Endothelial cell (in vitro differentiated cells): ENCODE measurements around the gene F13B. TPM values are rescaled to one million over a fixed set of nuclear protein-coding genes. Genes with fewer than 3 reads are reported as not detected.

ENCODE experiments used
- DNase-seq: peaks from one replicate; pipeline ENCODE4 v3.0.0; 2021; ENCODE audit warnings: low spot score
- H3K27ac Mint-ChIP-seq: one replicate; pipeline ENCODE4 v1.8.0; 2021; ENCODE audit warnings: mixed read lengths, inconsistent platforms; ENCODE audit not compliant: unreplicated experiment
- H3K27me3 Mint-ChIP-seq: one replicate; pipeline ENCODE4 v1.8.0; 2021; ENCODE audit warnings: mild to moderate bottlenecking, moderate library complexity, mixed read lengths, inconsistent platforms; ENCODE audit not compliant: unreplicated experiment
- H3K36me3 Mint-ChIP-seq: one replicate; pipeline ENCODE4 v1.8.0; 2021; ENCODE audit warnings: mild to moderate bottlenecking, low read depth, mixed read lengths, inconsistent platforms; ENCODE audit not compliant: unreplicated experiment
- H3K4me1 Mint-ChIP-seq: one replicate; pipeline ENCODE4 v1.8.0; 2021; ENCODE audit warnings: mild to moderate bottlenecking, mixed read lengths, inconsistent platforms; ENCODE audit not compliant: unreplicated experiment
- H3K4me3 Mint-ChIP-seq: one replicate; pipeline ENCODE4 v1.8.0; 2021; ENCODE audit warnings: mild to moderate bottlenecking, mixed read lengths, inconsistent platforms; ENCODE audit not compliant: unreplicated experiment
- H3K9me3 Mint-ChIP-seq: one replicate; pipeline ENCODE4 v1.8.0; 2021; ENCODE audit warnings: mixed read lengths, inconsistent platforms; ENCODE audit not compliant: unreplicated experiment
- long read RNA-seq: library from polyadenylated mRNA; unstranded; transcript quantifications from one replicate; pipeline ENCODE4 v2.0.0, GENCODE V29; 2020; ENCODE audit not compliant: unreplicated experiment
- total RNA-seq: library from RNA; stranded (reverse); fragmentation: NEBNext Ultra II Directional; extraction: Animal tissue kit (Norgen Biotek cat#: 25700); gene quantifications from one replicate; pipeline ENCODE4 v1.2.1, GENCODE V29; 2021; ENCODE audit not compliant: unreplicated experiment
- TF ChIP-seq, protein P1 (sequence below): fragments of 200-600 bp; sonication (generic); IDR thresholded peaks from one replicate; pipeline ENCODE4 v1.5.0; 2021; ENCODE audit warnings: antibody characterized with exemption; ENCODE audit not compliant: unreplicated experiment

The F13B gene, protein sequence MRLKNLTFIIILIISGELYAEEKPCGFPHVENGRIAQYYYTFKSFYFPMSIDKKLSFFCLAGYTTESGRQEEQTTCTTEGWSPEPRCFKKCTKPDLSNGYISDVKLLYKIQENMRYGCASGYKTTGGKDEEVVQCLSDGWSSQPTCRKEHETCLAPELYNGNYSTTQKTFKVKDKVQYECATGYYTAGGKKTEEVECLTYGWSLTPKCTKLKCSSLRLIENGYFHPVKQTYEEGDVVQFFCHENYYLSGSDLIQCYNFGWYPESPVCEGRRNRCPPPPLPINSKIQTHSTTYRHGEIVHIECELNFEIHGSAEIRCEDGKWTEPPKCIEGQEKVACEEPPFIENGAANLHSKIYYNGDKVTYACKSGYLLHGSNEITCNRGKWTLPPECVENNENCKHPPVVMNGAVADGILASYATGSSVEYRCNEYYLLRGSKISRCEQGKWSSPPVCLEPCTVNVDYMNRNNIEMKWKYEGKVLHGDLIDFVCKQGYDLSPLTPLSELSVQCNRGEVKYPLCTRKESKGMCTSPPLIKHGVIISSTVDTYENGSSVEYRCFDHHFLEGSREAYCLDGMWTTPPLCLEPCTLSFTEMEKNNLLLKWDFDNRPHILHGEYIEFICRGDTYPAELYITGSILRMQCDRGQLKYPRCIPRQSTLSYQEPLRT
- total RNA-seq, result not detected
- long read RNA-seq, result 0 reads

DNA sequence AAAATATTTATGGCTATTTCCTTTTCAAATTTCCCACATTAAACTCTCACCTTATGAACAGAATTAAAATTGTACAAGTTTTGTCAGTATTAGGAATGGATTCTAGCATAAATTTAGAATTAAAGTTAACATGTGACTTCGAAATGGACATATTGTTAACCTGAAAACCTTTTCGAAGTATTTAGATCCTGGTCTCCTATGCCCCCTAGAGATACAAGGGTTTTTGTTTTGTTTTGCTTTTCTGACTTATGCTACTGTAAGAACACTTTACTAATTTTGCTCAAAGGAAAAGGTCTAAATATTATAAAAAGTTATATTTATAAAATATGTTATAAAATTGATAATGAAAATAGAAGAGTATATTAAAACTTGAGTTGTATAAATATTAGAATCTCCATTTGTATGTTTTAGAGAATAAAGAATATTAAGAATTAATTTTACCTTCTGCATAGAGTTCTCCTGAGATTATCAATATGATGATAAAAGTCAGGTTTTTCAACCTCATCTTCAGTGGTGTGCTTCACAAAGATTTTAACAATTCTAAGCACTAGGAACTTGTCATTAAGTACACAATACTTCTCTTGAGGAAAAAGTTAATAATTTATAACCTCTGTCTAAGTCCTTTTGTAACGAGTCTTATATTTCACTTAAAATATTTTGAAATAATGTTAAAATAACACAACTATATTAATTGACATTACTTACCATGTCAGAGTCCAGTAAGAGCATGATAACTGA lies at the start of gene F13B:
Gene F13B, minus strand, starts transcription at position 542 of the 738 bp plus-strand sequence. Its CDS starts 37 bp downstream, at position 505.
- H3K4me1 Mint-ChIP-seq, result no peaks in the 10 kb centered on the region
- DNase-seq, result no peak
- no peak within 1 kb of the TSS for H3K27ac Mint-ChIP-seq
- H3K36me3 Mint-ChIP-seq, result no peaks in the 10 kb centered on the region
- no peak within 1 kb of the TSS for H3K4me3 Mint-ChIP-seq
- TF ChIP-seq, protein P1, sequence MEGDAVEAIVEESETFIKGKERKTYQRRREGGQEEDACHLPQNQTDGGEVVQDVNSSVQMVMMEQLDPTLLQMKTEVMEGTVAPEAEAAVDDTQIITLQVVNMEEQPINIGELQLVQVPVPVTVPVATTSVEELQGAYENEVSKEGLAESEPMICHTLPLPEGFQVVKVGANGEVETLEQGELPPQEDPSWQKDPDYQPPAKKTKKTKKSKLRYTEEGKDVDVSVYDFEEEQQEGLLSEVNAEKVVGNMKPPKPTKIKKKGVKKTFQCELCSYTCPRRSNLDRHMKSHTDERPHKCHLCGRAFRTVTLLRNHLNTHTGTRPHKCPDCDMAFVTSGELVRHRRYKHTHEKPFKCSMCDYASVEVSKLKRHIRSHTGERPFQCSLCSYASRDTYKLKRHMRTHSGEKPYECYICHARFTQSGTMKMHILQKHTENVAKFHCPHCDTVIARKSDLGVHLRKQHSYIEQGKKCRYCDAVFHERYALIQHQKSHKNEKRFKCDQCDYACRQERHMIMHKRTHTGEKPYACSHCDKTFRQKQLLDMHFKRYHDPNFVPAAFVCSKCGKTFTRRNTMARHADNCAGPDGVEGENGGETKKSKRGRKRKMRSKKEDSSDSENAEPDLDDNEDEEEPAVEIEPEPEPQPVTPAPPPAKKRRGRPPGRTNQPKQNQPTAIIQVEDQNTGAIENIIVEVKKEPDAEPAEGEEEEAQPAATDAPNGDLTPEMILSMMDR, result no peak
- no peaks in the 10 kb centered on the region for H3K27me3 Mint-ChIP-seq
- no peaks in the 10 kb centered on the region for H3K9me3 Mint-ChIP-seq

DNA sequence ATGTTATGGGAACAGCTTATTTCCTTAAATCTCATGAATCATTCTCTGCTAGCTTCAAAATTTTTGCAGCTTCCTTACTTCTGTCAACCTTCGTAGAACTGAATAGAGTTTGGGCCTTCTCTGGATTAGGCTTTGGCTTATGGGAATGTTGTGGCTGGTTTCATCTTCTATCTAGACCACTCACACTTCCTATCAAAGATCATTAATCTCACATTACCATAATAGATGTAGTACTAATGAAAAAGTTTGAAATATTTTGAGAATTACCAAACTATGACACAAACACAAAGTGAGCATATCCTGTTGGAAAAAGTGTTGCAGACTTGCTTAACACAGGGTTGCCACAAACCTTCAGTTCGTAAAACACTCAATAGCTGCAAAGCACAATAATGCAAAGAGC lies 49.1 kb upstream of the F13B start:
- no peaks in the 10 kb centered on the region for H3K9me3 Mint-ChIP-seq
- no peak for DNase-seq
- H3K27me3 Mint-ChIP-seq, result no peaks in the 10 kb centered on the region
- H3K4me3 Mint-ChIP-seq, result no peak overlapping the region
- H3K27ac Mint-ChIP-seq, result no peak overlapping the region
- no peaks in the 10 kb centered on the region for H3K36me3 Mint-ChIP-seq
- TF ChIP-seq, protein P1, result no peak
- peaks cover 14% of the 10 kb centered on the region for H3K4me1 Mint-ChIP-seq

DNA sequence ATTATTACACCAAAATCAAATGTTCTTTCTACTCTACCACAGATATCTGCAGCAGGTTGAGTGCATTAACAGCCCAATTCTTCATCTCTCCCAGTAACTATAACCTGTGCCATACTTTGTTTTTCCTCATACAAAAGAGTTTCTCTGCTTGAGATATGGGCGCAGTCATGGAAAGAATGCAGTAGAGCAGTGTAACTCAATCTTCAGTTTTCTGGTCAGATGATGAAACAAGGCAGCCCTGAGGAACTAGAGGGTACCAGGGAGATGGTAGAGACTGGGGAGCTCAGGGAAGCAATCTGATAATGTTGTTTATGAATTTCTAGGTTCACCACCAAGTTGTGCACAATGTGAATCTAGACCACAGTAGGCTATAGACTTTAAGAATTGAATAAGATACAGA lies 39.8 kb upstream of the F13B start:
- no peaks in the 10 kb centered on the region for H3K9me3 Mint-ChIP-seq
- no peaks in the 10 kb centered on the region for H3K36me3 Mint-ChIP-seq
- no peak for DNase-seq
- H3K4me1 Mint-ChIP-seq, result peaks cover 21% of the 10 kb centered on the region
- H3K4me3 Mint-ChIP-seq, result no peak overlapping the region
- no peaks in the 10 kb centered on the region for H3K27me3 Mint-ChIP-seq
- TF ChIP-seq, protein P1, result no peak
- H3K27ac Mint-ChIP-seq, result no peak overlapping the region

DNA sequence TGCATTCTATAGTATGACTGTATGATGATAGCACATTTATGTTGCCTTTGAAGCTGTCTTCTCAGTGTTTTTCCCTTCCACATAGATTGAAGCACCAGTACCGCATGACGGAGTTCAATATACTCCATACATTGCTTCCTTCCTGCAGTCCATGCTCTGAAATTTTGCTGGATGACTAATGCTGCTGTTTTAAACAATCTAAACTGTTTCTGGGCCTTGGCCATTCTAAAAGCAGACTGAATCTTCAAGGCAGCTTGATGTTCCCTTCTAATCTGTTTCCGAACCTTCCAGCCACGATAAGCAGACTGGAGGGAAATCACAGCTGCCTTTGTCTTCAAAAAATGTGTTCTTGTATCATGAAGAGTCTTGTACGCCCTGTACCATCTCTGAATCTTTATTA lies 36.2 kb upstream of the F13B start:
- H3K36me3 Mint-ChIP-seq, result no peaks in the 10 kb centered on the region
- no peak overlapping the region for H3K27ac Mint-ChIP-seq
- TF ChIP-seq, protein P1, result no peak

More for the DNA sequence above, 36.2 kb upstream of the F13B start:
- H3K9me3 Mint-ChIP-seq, result no peaks in the 10 kb centered on the region
- no peak for DNase-seq
- H3K27me3 Mint-ChIP-seq, result no peaks in the 10 kb centered on the region
- H3K4me1 Mint-ChIP-seq, result peaks cover 23% of the 10 kb centered on the region
- H3K4me3 Mint-ChIP-seq, result no peak overlapping the region
